ENCODE results near the gene TCEANC2.
"Not testable (repeated sequence)": the region's sequence is repeated elsewhere in the genome, so short reads cannot be mapped to it uniquely, and the experiment has no call there.

TCEANC2 gene

DNA sequence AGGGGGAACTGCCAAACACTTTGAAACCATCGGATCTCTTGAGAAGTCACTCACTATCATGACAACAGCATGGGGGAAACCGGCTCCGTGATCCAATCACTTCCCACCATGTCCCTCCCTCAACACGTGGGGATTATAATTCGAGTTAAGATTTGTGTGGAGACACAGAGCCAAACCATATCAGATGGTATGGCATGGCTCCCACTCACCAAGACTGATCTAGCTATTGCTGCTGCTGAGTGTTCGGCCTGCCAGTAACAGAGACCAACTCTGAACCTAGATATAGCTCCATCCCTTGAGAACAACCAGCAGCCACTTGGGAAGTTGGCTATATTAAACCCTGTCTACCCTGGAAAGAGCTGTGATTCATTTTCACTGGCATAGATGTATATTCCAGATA, 50.0 kb downstream of the TCEANC2 start:
- peaks cover 0 to 5% of the 10 kb centered on the region in 2 experiments for H3K4me1 ChIP-seq (ENCODE audit: control insufficient read depth in 1 of 2, insufficient read depth in 1 of 2, low read depth in 1 of 2, low read length in 1 of 2)

GRCh38 chr1:54104613-54105012, 51.2 kb downstream of the TCEANC2 start:
- not testable (repeated sequence) for H3K9me3 ChIP-seq; H3K4me1 ChIP-seq (ENCODE audit: control insufficient read depth in 1 of 2, insufficient read depth in 1 of 2, low read depth in 1 of 2, low read length in 1 of 2); H3K4me3 ChIP-seq (ENCODE audit: low read depth in 1 of 2, low read length in 1 of 2); H3K27ac ChIP-seq; H3K27me3 ChIP-seq
- peaks cover 29% of the 10 kb centered on the region for H3K36me3 ChIP-seq

More for the DNA sequence above, 50.0 kb downstream of the TCEANC2 start:
- Histone ChIP-seq H3K27me3 (no peaks in the 10 kb centered on the region), H3K4me3 (ENCODE audit: low read depth in 1 of 2, low read length in 1 of 2) (no peak overlapping the region), H3K27ac (no peak overlapping the region), H3K36me3 (peaks cover 29% of the 10 kb centered on the region), H3K9me3 (no peaks in the 10 kb centered on the region)
- TF ChIP-seq, protein P1, sequence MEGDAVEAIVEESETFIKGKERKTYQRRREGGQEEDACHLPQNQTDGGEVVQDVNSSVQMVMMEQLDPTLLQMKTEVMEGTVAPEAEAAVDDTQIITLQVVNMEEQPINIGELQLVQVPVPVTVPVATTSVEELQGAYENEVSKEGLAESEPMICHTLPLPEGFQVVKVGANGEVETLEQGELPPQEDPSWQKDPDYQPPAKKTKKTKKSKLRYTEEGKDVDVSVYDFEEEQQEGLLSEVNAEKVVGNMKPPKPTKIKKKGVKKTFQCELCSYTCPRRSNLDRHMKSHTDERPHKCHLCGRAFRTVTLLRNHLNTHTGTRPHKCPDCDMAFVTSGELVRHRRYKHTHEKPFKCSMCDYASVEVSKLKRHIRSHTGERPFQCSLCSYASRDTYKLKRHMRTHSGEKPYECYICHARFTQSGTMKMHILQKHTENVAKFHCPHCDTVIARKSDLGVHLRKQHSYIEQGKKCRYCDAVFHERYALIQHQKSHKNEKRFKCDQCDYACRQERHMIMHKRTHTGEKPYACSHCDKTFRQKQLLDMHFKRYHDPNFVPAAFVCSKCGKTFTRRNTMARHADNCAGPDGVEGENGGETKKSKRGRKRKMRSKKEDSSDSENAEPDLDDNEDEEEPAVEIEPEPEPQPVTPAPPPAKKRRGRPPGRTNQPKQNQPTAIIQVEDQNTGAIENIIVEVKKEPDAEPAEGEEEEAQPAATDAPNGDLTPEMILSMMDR (IDR thresholded peaks at IDR 0.05), result no peak

GRCh38 chr1:54105080-54105479, 51.7 kb downstream of the TCEANC2 start:
- Histone ChIP-seq H3K4me1 (ENCODE audit: control insufficient read depth in 1 of 2, insufficient read depth in 1 of 2, low read depth in 1 of 2, low read length in 1 of 2) (no peaks in the 10 kb centered on the region), H3K36me3 (peaks cover 29% of the 10 kb centered on the region), H3K27me3 (no peaks in the 10 kb centered on the region), H3K27ac (no peak overlapping the region), H3K4me3 (ENCODE audit: low read depth in 1 of 2, low read length in 1 of 2) (no peak overlapping the region), H3K9me3 (no peaks in the 10 kb centered on the region)
- TF ChIP-seq, protein P1 (IDR thresholded peaks at IDR 0.05), result no peak

DNA sequence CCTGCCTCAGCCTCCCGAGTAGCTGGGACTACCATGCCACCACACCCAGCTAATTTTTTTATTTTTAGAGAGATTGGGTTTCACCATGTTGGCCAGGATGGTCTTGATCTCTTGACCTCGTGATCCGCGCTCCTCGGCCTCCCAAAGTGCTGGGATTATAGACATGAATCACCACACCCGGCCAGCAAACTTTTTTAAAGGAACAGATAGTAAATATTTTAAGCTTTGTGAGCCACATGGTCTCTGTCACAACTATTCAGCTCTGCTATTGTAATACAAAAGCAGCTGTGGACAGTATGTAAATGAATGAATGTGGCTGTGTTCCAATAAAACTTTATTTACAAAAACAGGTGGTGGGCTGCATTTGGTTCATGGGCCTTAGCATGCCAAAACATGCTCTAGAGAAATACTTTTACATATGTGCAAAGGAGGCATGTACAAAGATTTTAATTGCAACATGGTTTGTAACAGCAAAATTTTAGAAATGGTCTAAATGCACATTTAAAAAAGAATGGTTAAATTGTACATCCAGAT, 52.4 kb downstream of the TCEANC2 start:
- Histone ChIP-seq H3K27me3 (no peaks in the 10 kb centered on the region), H3K36me3 (peaks cover 29% of the 10 kb centered on the region), H3K27ac (no peak overlapping the region), H3K4me1 (ENCODE audit: control insufficient read depth in 1 of 2, insufficient read depth in 1 of 2, low read depth in 1 of 2, low read length in 1 of 2) (no peaks in the 10 kb centered on the region), H3K9me3 (no peaks in the 10 kb centered on the region), H3K4me3 (ENCODE audit: low read depth in 1 of 2, low read length in 1 of 2) (no peak overlapping the region)
- TF ChIP-seq, protein P1 (IDR thresholded peaks at IDR 0.05), result no peak

DNA sequence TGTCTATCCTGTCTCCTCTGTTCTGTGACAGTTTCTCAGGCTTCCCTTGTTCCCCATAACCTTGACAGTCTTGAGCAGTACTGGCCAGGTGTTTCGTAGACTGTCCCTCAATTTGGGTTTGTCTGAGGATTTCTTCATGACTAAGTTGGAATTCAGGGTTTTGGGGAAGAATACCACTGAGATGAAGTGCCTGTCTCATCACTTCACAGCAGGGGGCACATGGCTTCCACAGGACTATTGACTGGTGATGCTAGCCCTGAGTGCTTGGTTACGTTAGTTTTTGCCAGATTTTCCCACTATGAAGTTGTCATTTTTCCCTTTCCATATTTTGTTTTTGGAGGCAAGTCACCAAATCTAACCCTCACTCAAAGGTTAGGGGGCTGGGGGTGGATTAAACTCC, 53.7 kb downstream of the TCEANC2 start:
- TF ChIP-seq, protein P1 (IDR thresholded peaks at IDR 0.05), result no peak
- no peaks in the 10 kb centered on the region for H3K27me3 ChIP-seq
- H3K27ac ChIP-seq, result no peak overlapping the region
- no peaks in the 10 kb centered on the region for H3K9me3 ChIP-seq
- H3K4me3 ChIP-seq (ENCODE audit: low read depth in 1 of 2, low read length in 1 of 2), result no peak overlapping the region
- no peaks in the 10 kb centered on the region for H3K4me1 ChIP-seq (ENCODE audit: control insufficient read depth in 1 of 2, insufficient read depth in 1 of 2, low read depth in 1 of 2, low read length in 1 of 2)
- H3K36me3 ChIP-seq, result peaks cover 20% of the 10 kb centered on the region

GRCh38 chr1:54108156-54108555, 54.7 kb downstream of the TCEANC2 start:
- Histone ChIP-seq H3K4me1 (ENCODE audit: control insufficient read depth in 1 of 2, insufficient read depth in 1 of 2, low read depth in 1 of 2, low read length in 1 of 2) (no peaks in the 10 kb centered on the region), H3K9me3 (no peaks in the 10 kb centered on the region), H3K4me3 (ENCODE audit: low read depth in 1 of 2, low read length in 1 of 2) (no peak overlapping the region), H3K36me3 (peaks cover 9% of the 10 kb centered on the region), H3K27me3 (no peaks in the 10 kb centered on the region), H3K27ac (no peak overlapping the region)
- TF ChIP-seq, protein P1 (IDR thresholded peaks at IDR 0.05), result no peak
